Endodermal cell (in vitro differentiated cells): ENCODE results near the gene PLCD1. TPM values are rescaled to one million over a fixed set of nuclear protein-coding genes. Genes with fewer than 3 reads are reported as not detected.

ENCODE experiments used
- DNase-seq: peaks from one replicate; pipeline ENCODE4 v3.0.0-alpha.2; 2017
- H3K27ac ChIP-seq: 2 replicates; pipeline ENCODE4 v1.5.1; 2013; ENCODE audit warnings: mild to moderate bottlenecking, low read depth, low read length, moderate library complexity
- H3K27me3 ChIP-seq: 2 replicates; pipeline ENCODE4 v1.6.1; 2013; ENCODE audit warnings: mild to moderate bottlenecking, low read length, moderate library complexity; ENCODE audit not compliant: insufficient read depth, control insufficient read depth, poor library complexity, severe bottlenecking
- H3K36me3 ChIP-seq: 2 replicates; pipeline ENCODE4 v1.7.0; 2013; ENCODE audit warnings: mild to moderate bottlenecking, low read length, moderate library complexity; ENCODE audit not compliant: control insufficient read depth, insufficient read depth
- H3K4me1 ChIP-seq: one replicate; pipeline ENCODE4 v1.7.0; 2013; ENCODE audit warnings: low read length; ENCODE audit not compliant: control insufficient read depth, insufficient read depth
- H3K4me3 ChIP-seq: 2 replicates; pipeline ENCODE4 v1.5.1; 2013; ENCODE audit warnings: mild to moderate bottlenecking, low read length, moderate library complexity
- H3K9ac ChIP-seq: 2 replicates; pipeline ENCODE4 v1.6.1; 2013; ENCODE audit warnings: mild to moderate bottlenecking, low read length, moderate library complexity; ENCODE audit not compliant: poor library complexity, severe bottlenecking; ENCODE audit errors: extremely low read depth
- H3K9me3 ChIP-seq: 2 replicates; pipeline ENCODE4 v1.6.1; 2013; ENCODE audit warnings: mild to moderate bottlenecking, low read length, moderate library complexity; ENCODE audit not compliant: control insufficient read depth
- H3K27ac Mint-ChIP-seq: 2 replicates; pipeline ENCODE4 v1.8.0; 2020; ENCODE audit warnings: mixed read lengths
- H3K27me3 Mint-ChIP-seq: 2 replicates; pipeline ENCODE4 v1.8.0; 2021; ENCODE audit warnings: mild to moderate bottlenecking, mixed read lengths; ENCODE audit not compliant: insufficient read depth
- H3K36me3 Mint-ChIP-seq: 2 replicates; pipeline ENCODE4 v1.8.0; 2020; ENCODE audit warnings: low read depth, mixed read lengths
- H3K4me1 Mint-ChIP-seq: 2 replicates; pipeline ENCODE4 v1.8.0; 2020; ENCODE audit warnings: mixed read lengths
- H3K4me3 Mint-ChIP-seq: 2 replicates; pipeline ENCODE4 v1.8.0; 2020; ENCODE audit warnings: mild to moderate bottlenecking, moderate library complexity, mixed read lengths
- H3K9me3 Mint-ChIP-seq: 2 replicates; pipeline ENCODE4 v1.8.0; 2020; ENCODE audit warnings: mild to moderate bottlenecking, mixed read lengths
- WGBS, 2 experiments: methylation state at CpG; one replicate each; pipeline versions ENCODE4 v1.1.5 to v1.1.7; 2013; ENCODE audit warnings: missing lambda C conversion rate in 2 of 2, mixed read lengths in 1 of 2; ENCODE audit not compliant: insufficient coverage in 1 of 2, insufficient read length in 1 of 2; 5-methylcytosine and 5-hydroxymethylcytosine counted together
- total RNA-seq, 2 donors: library from RNA; stranded (reverse); fragmentation: NEBNext Ultra II Directional in 1 of 2; extraction: Animal tissue kit (Norgen Biotek cat#: 25700) in 1 of 2; gene quantifications; 2 replicates in 1 of 2; 3 replicates in 1 of 2; pipeline ENCODE4 v1.2.1, GENCODE V29; 2021
- TF ChIP-seq, protein P1 (sequence below): fragments of 200-600 bp; sonication (generic); conservative IDR thresholded peaks from 2 replicates; pipeline ENCODE4 v1.5.0; 2021; ENCODE audit warnings: antibody characterized with exemption, mild to moderate bottlenecking

Gene PLCD1
- total RNA-seq, 2 donors from 2014 or later, result 54.3 to 66.6 TPM

DNA sequence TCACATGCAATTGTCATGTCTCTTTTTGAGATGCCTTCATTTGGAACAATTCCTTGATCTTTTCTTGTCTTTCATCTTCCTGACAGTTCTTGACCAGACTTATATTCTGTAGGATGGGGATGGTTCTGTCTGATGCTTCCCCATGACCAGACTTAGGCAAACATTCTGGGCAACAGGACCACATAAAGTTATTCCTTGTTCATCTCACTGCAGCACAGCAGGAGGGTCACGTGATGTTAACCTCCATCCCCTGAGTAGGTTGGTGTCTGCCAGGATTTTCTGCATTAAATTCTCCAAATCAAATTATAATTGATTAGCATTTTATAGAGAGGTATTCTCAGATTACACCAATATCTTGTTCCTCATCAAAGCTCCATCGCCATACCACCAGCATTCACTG is 17.4 kb upstream of the PLCD1 start:
- Histone ChIP-seq H3K9me3 (no peaks in the 10 kb centered on the region), H3K36me3 (no peaks in the 10 kb centered on the region), H3K4me1 (no peaks in the 10 kb centered on the region), H3K27me3 (peaks cover 5% of the 10 kb centered on the region), H3K27ac (no peak overlapping the region), H3K9ac (no peak overlapping the region), H3K4me3 (no peak overlapping the region)
- H3K27me3 Mint-ChIP-seq, result peaks cover 11% of the 10 kb centered on the region
- DNase-seq, result no peak
- H3K36me3 Mint-ChIP-seq, result peaks cover 3% of the 10 kb centered on the region
- peaks cover 12% of the 10 kb centered on the region for H3K9me3 Mint-ChIP-seq
- no peak overlapping the region for H3K4me3 Mint-ChIP-seq
- TF ChIP-seq, protein P1, sequence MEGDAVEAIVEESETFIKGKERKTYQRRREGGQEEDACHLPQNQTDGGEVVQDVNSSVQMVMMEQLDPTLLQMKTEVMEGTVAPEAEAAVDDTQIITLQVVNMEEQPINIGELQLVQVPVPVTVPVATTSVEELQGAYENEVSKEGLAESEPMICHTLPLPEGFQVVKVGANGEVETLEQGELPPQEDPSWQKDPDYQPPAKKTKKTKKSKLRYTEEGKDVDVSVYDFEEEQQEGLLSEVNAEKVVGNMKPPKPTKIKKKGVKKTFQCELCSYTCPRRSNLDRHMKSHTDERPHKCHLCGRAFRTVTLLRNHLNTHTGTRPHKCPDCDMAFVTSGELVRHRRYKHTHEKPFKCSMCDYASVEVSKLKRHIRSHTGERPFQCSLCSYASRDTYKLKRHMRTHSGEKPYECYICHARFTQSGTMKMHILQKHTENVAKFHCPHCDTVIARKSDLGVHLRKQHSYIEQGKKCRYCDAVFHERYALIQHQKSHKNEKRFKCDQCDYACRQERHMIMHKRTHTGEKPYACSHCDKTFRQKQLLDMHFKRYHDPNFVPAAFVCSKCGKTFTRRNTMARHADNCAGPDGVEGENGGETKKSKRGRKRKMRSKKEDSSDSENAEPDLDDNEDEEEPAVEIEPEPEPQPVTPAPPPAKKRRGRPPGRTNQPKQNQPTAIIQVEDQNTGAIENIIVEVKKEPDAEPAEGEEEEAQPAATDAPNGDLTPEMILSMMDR, result no peak
- no peaks in the 10 kb centered on the region for H3K4me1 Mint-ChIP-seq
- 82 to 100% methylated on average over 1 of the region's 2 CpGs for WGBS, 2 experiments
- H3K27ac Mint-ChIP-seq, result no peak overlapping the region

- Histone ChIP-seq H3K27me3 (peaks cover 5% of the 10 kb centered on the region), H3K9ac (no peak overlapping the region), H3K4me3 (no peak overlapping the region), H3K27ac (no peak overlapping the region), H3K36me3 (no peaks in the 10 kb centered on the region), H3K4me1 (no peaks in the 10 kb centered on the region), H3K9me3 (no peaks in the 10 kb centered on the region)
- Mint-ChIP-seq H3K9me3 (peaks cover 6% of the 10 kb centered on the region), H3K27ac (no peak overlapping the region), H3K4me1 (no peaks in the 10 kb centered on the region), H3K4me3 (no peak overlapping the region), H3K27me3 (peaks cover 14% of the 10 kb centered on the region), H3K36me3 (no peaks in the 10 kb centered on the region)
- no peak for DNase-seq
- TF ChIP-seq, protein P1, result no peak
- WGBS, 2 experiments, result 91% methylated on average over 2 of the region's 4 CpGs; no CpG with 5 or more reads in 1 of the 2 experiments
Observed at GRCh38 chr3:38046027-38046426, 16.6 kb upstream of the PLCD1 start.

GRCh38 chr3:38043486-38043885 is 14.0 kb upstream of the PLCD1 start:
- Histone ChIP-seq H3K27me3 (peaks cover 26% of the 10 kb centered on the region), H3K9me3 (no peaks in the 10 kb centered on the region), H3K36me3 (no peaks in the 10 kb centered on the region), H3K4me3 (no peak overlapping the region), H3K27ac (no peak overlapping the region), H3K4me1 (no peaks in the 10 kb centered on the region), H3K9ac (no peak overlapping the region)
- Mint-ChIP-seq H3K4me3 (no peak overlapping the region), H3K36me3 (no peaks in the 10 kb centered on the region), H3K27ac (no peak overlapping the region), H3K27me3 (peaks cover 34% of the 10 kb centered on the region), H3K4me1 (peaks cover 6% of the 10 kb centered on the region), H3K9me3 (no peaks in the 10 kb centered on the region)
- no peak for DNase-seq
- TF ChIP-seq, protein P1, result no peak
- 84 to 94% methylated on average over 3 to 4 of the region's 4 CpGs for WGBS, 2 experiments
